Neural progenitor cell (in vitro differentiated cells): Measurements from ENCODE around the gene UAP1L1. TPM values are rescaled to one million over a fixed set of nuclear protein-coding genes. Genes with fewer than 3 reads are reported as not detected.
A peak's percentile ranks its signal among the peaks of the same experiment; 100 is the strongest.

ENCODE experiments used
- DNase-seq: peaks from one replicate; pipeline ENCODE4 v3.0.0-alpha.2; 2016; ENCODE audit warnings: low spot score
- H2AFZ ChIP-seq: fragments of 200-600 bp; sonication (generic); replicated peaks from 2 replicates; pipeline ENCODE4 v1.6.1; 2016; ENCODE audit warnings: antibody characterized with exemption
- H3F3A ChIP-seq: fragments of 200-600 bp; sonication (generic); 2 replicates; pipeline ENCODE4 v1.6.1; 2016; ENCODE audit warnings: antibody characterized with exemption, low read depth
- H3K27ac ChIP-seq: fragments of 200-600 bp; sonication (generic); 2 replicates; pipeline ENCODE4 v1.5.1; 2016; ENCODE audit warnings: mild to moderate bottlenecking
- H3K27me3 ChIP-seq: fragments of 200-600 bp; sonication (generic); 2 replicates; pipeline ENCODE4 v1.6.1; 2016; ENCODE audit warnings: mild to moderate bottlenecking, moderate library complexity
- H3K36me3 ChIP-seq: fragments of 200-600 bp; sonication (generic); 2 replicates; pipeline ENCODE4 v1.5.1; 2016
- H3K4me1 ChIP-seq: fragments of 200-600 bp; sonication (generic); 2 replicates; pipeline ENCODE4 v1.6.1; 2016; ENCODE audit warnings: mixed run types
- H3K4me2 ChIP-seq: fragments of 200-600 bp; sonication (generic); 2 replicates; pipeline ENCODE4 v1.6.1; 2016
- H3K4me3 ChIP-seq: fragments of 200-600 bp; sonication (generic); 2 replicates; pipeline ENCODE4 v1.5.1; 2016
- H3K79me2 ChIP-seq: fragments of 200-600 bp; sonication (generic); 2 replicates; pipeline ENCODE4 v1.6.1; 2016; ENCODE audit warnings: low read depth
- H3K9ac ChIP-seq: fragments of 200-600 bp; sonication (generic); 2 replicates; pipeline ENCODE4 v1.6.1; 2016
- H3K9me3 ChIP-seq: fragments of 200-600 bp; sonication (generic); 2 replicates; pipeline ENCODE4 v1.5.1; 2016; ENCODE audit warnings: low read depth
- H4K20me1 ChIP-seq: fragments of 200-600 bp; sonication (generic); 2 replicates; pipeline ENCODE4 v1.6.1; 2016; ENCODE audit warnings: low read depth
- H3K27ac Mint-ChIP-seq: 3 replicates; pipeline ENCODE4 v1.8.0; 2021; ENCODE audit warnings: mixed read lengths
- H3K27me3 Mint-ChIP-seq: 2 replicates; pipeline ENCODE4 v1.8.0; 2022; ENCODE audit warnings: low read depth, mild to moderate bottlenecking, inconsistent platforms, moderate library complexity, mixed read lengths; ENCODE audit not compliant: insufficient read depth
- H3K36me3 Mint-ChIP-seq: 3 replicates; pipeline ENCODE4 v1.8.0; 2021; ENCODE audit warnings: mixed read lengths
- H3K4me1 Mint-ChIP-seq: 3 replicates; pipeline ENCODE4 v1.8.0; 2021; ENCODE audit warnings: mixed read lengths
- H3K4me3 Mint-ChIP-seq: 3 replicates; pipeline ENCODE4 v1.8.0; 2021; ENCODE audit warnings: mild to moderate bottlenecking, moderate library complexity, mixed read lengths
- H3K9me3 Mint-ChIP-seq: 3 replicates; pipeline ENCODE4 v1.8.0; 2020; ENCODE audit warnings: mixed read lengths
- EZH2 ChIP-seq: fragments of 200-600 bp; sonication (generic); IDR thresholded peaks from 2 replicates; pipeline ENCODE4 v1.6.1; 2017; ENCODE audit warnings: antibody characterized with exemption, mild to moderate bottlenecking, moderate library complexity
- EZH2phosphoT487 ChIP-seq: fragments of 200-600 bp; sonication (generic); IDR thresholded peaks from 2 replicates; pipeline ENCODE4 v1.6.1; 2017; ENCODE audit warnings: antibody characterized with exemption
- total RNA-seq: library from RNA; depleted of rRNA; stranded (reverse); fragments of >200 nt; gene quantifications from 2 replicates; pipeline ENCODE4 v1.2.3, GENCODE V29; 2015; ENCODE audit warnings: low replicate concordance
- TF ChIP-seq, protein P1 (sequence below): fragments of 200-600 bp; sonication (generic); IDR thresholded peaks from 2 replicates; pipeline ENCODE4 v1.5.1; 2017; ENCODE audit warnings: antibody characterized with exemption, mild to moderate bottlenecking

The UAP1L1 gene
- total RNA-seq, 1 donor from 2014 or later: 0.51 TPM

DNA sequence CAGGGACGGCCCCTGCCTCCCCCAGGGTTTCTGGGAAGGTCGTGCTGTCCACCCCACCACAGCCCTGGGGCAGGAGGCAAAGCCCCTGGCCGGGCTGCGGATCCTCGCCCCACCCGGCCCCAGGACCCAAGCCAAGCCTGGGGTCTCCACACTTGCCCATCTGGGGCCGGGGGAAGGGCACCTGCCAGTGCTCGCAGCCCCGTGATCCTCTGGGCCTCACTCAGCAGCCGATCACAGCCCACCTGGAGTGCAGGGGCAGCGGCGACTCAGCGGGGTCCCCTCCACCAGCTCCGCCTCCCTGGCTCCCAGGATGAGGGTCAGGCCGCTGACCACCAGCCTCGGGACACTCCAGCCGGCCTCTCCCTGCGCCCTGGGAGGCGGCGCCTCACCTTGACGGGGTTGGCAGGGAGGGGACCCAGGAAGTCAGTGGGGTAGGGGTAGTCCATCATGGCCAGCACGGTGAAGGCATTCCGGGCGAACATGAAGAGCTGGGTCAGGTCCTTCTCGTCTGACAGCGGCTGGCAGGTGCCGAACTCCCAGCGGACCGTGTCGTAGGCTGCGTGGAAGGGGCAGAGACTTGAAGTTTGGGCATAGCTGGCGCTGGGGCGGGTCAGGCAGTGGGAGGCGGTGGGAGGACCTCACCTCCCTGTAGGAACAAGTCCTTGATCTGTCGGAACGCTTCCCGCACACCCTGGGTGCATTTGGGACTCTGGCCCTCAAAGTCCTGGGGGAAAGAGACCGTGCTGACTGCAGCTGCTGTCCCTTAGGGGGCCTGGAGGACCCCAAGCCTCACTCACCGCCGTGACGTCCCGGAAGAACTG is 35.5 kb downstream of the UAP1L1 start:
- TF ChIP-seq, protein P1, sequence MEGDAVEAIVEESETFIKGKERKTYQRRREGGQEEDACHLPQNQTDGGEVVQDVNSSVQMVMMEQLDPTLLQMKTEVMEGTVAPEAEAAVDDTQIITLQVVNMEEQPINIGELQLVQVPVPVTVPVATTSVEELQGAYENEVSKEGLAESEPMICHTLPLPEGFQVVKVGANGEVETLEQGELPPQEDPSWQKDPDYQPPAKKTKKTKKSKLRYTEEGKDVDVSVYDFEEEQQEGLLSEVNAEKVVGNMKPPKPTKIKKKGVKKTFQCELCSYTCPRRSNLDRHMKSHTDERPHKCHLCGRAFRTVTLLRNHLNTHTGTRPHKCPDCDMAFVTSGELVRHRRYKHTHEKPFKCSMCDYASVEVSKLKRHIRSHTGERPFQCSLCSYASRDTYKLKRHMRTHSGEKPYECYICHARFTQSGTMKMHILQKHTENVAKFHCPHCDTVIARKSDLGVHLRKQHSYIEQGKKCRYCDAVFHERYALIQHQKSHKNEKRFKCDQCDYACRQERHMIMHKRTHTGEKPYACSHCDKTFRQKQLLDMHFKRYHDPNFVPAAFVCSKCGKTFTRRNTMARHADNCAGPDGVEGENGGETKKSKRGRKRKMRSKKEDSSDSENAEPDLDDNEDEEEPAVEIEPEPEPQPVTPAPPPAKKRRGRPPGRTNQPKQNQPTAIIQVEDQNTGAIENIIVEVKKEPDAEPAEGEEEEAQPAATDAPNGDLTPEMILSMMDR: no peak
- TF ChIP-seq EZH2phosphoT487 (no peak), EZH2 (no peak)
- Mint-ChIP-seq H3K9me3 (no peaks in the 10 kb centered on the region), H3K36me3 (no peaks in the 10 kb centered on the region), H3K4me3 (peak overlapping the region; percentile 77), H3K4me1 (no peaks in the 10 kb centered on the region), H3K27ac (no peak overlapping the region), H3K27me3 (peaks cover 14% of the 10 kb centered on the region)
- Histone ChIP-seq H3K79me2 (no peaks in the 10 kb centered on the region), H2AFZ (no peak overlapping the region), H3K4me3 (no peak overlapping the region), H3K4me2 (no peak overlapping the region), H3K36me3 (no peaks in the 10 kb centered on the region), H3F3A (no peaks in the 10 kb centered on the region), H3K9me3 (no peaks in the 10 kb centered on the region), H4K20me1 (no peaks in the 10 kb centered on the region), H3K4me1 (peaks cover 8% of the 10 kb centered on the region), H3K27me3 (peaks cover 56% of the 10 kb centered on the region), H3K27ac (no peak overlapping the region), H3K9ac (no peak overlapping the region)
- DNase-seq: no peak

- no peaks in the 10 kb centered on the region for H3F3A ChIP-seq
- Mint-ChIP-seq H3K36me3 (no peaks in the 10 kb centered on the region), H3K4me1 (no peaks in the 10 kb centered on the region), H3K4me3 (peak overlapping the region; percentile 77), H3K9me3 (no peaks in the 10 kb centered on the region), H3K27ac (no peak overlapping the region), H3K27me3 (peaks cover 14% of the 10 kb centered on the region)
- peaks cover 59% of the 10 kb centered on the region for H3K27me3 ChIP-seq
- no peaks in the 10 kb centered on the region for H3K9me3 ChIP-seq
- no peak overlapping the region for H3K27ac ChIP-seq
- H3K9ac ChIP-seq: no peak overlapping the region
- H4K20me1 ChIP-seq: no peaks in the 10 kb centered on the region
- no peaks in the 10 kb centered on the region for H3K79me2 ChIP-seq
- no peak for DNase-seq
- H2AFZ ChIP-seq: no peak overlapping the region
- H3K4me2 ChIP-seq: no peak overlapping the region
- TF ChIP-seq EZH2: no peak
- H3K4me3 ChIP-seq: no peak overlapping the region
- peaks cover 8% of the 10 kb centered on the region for H3K4me1 ChIP-seq
- no peaks in the 10 kb centered on the region for H3K36me3 ChIP-seq
Measured at GRCh38 chr9:137113385-137114159, 36.3 kb downstream of the UAP1L1 start.

DNA sequence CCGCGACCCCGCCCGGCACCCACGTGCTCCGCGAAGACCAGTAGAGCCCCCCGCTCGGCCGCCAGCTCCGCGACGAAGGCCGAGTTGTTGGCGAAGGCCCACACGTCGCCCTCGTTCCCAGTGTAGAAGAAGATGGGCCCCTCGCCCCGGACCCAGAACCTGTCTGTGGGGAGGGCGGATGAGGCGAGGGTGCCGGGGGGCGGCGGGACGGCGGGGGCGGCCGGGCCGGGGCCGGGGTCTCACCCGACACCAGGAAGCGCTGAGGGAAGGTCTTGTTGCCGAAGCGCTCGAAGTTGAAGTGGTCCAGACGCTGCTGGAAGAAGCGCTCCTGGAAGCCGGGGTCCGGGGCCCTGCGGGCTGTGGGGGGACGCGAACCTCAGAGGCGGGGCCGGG is 36.9 kb downstream of the UAP1L1 start:
- TF ChIP-seq EZH2phosphoT487 (peak; percentile 71), EZH2 (peak; percentile 79)
- TF ChIP-seq, protein P1: no peak
- Histone ChIP-seq H3K36me3 (no peaks in the 10 kb centered on the region), H3K4me3 (peak overlapping the region; percentile 53), H3K9ac (no peak overlapping the region), H3F3A (no peaks in the 10 kb centered on the region), H3K27ac (no peak overlapping the region), H3K27me3 (peaks cover 59% of the 10 kb centered on the region), H3K79me2 (no peaks in the 10 kb centered on the region), H3K4me1 (peaks cover 8% of the 10 kb centered on the region), H4K20me1 (no peaks in the 10 kb centered on the region), H2AFZ (peak overlapping the region; percentile 97), H3K4me2 (peak overlapping the region; percentile 87), H3K9me3 (no peaks in the 10 kb centered on the region)
- Mint-ChIP-seq H3K9me3 (no peaks in the 10 kb centered on the region), H3K36me3 (no peaks in the 10 kb centered on the region), H3K27me3 (peaks cover 14% of the 10 kb centered on the region), H3K4me3 (no peak overlapping the region), H3K27ac (no peak overlapping the region), H3K4me1 (no peaks in the 10 kb centered on the region)
- no peak for DNase-seq
